VCaP (cell line): Measurements from ENCODE around the gene RAD51B.

ENCODE experiments used
- H3K27ac ChIP-seq: fragments of 450-650 bp; 2 replicates; pipeline ENCODE4 v1.5.1; 2017
- CTCF ChIP-seq: fragments of 450-650 bp; conservative IDR thresholded peaks from 2 replicates; pipeline ENCODE4 v1.5.1; 2017; ENCODE audit warnings: mild to moderate bottlenecking, moderate library complexity

RAD51B gene

GRCh38 chr14:68157971-68158371 lies 338.4 kb downstream of the RAD51B start:
- no peak overlapping the region for H3K27ac ChIP-seq
- no peak for TF ChIP-seq CTCF

- TF ChIP-seq CTCF, result no peak
- H3K27ac ChIP-seq, result no peak overlapping the region
Measured at GRCh38 chr14:68158640-68159039, 339.1 kb downstream of the RAD51B start.

GRCh38 chr14:68159701-68160633 lies 340.4 kb downstream of the RAD51B start:
- no peak for TF ChIP-seq CTCF
- peak overlapping the region; percentile 4; the same call in 1 of the 2 replicates for H3K27ac ChIP-seq

GRCh38 chr14:68160779-68161546 lies 341.4 kb downstream of the RAD51B start:
- TF ChIP-seq CTCF, result no peak
- peak overlapping the region; percentile 4; the same call in 1 of the 2 replicates for H3K27ac ChIP-seq

GRCh38 chr14:68162887-68163286 lies 343.3 kb downstream of the RAD51B start:
- no peak for TF ChIP-seq CTCF
- no peak overlapping the region for H3K27ac ChIP-seq

GRCh38 chr14:68164711-68165113 lies 345.1 kb downstream of the RAD51B start:
- peak overlapping the region; percentile 54 for H3K27ac ChIP-seq
- no peak for TF ChIP-seq CTCF

- H3K27ac ChIP-seq, result peak overlapping the region; percentile 54
- TF ChIP-seq CTCF, result no peak
Measured at GRCh38 chr14:68165274-68165843, 345.8 kb downstream of the RAD51B start.
